Nephron progenitor cell (in vitro differentiated cells): ENCODE data around the gene SCD5.

ENCODE experiments used
- DNase-seq: peaks from one replicate; pipeline ENCODE4 v3.0.0; 2021
- H3K27ac Mint-ChIP-seq: 2 replicates; pipeline ENCODE4 v1.8.0; 2021; ENCODE audit warnings: mild to moderate bottlenecking, moderate library complexity, mixed read lengths
- H3K27me3 Mint-ChIP-seq: 2 replicates; pipeline ENCODE4 v1.8.0; 2021; ENCODE audit warnings: mild to moderate bottlenecking, low read depth, mixed read lengths; ENCODE audit not compliant: poor library complexity
- H3K36me3 Mint-ChIP-seq: 2 replicates; pipeline ENCODE4 v1.8.0; 2021; ENCODE audit warnings: low read depth, mixed read lengths
- H3K4me1 Mint-ChIP-seq: 2 replicates; pipeline ENCODE4 v1.8.0; 2021; ENCODE audit warnings: mixed read lengths
- H3K4me3 Mint-ChIP-seq: 2 replicates; pipeline ENCODE4 v1.8.0; 2021; ENCODE audit warnings: mild to moderate bottlenecking, moderate library complexity, mixed read lengths
- H3K9me3 Mint-ChIP-seq: 2 replicates; pipeline ENCODE4 v1.8.0; 2021; ENCODE audit warnings: mild to moderate bottlenecking, moderate library complexity, mixed read lengths
- CTCF ChIP-seq: fragments of 200-600 bp; sonication (generic); IDR thresholded peaks from 2 replicates; pipeline ENCODE4 v1.5.0; 2021; ENCODE audit warnings: antibody characterized with exemption

The SCD5 gene

GRCh38 chr4:82583897-82584587 lies 214.6 kb downstream of the SCD5 start:
- peaks cover 25% of the 10 kb centered on the region for H3K4me1 Mint-ChIP-seq
- TF ChIP-seq CTCF, result no peak
- no peak overlapping the region for H3K4me3 Mint-ChIP-seq
- H3K36me3 Mint-ChIP-seq, result no peaks in the 10 kb centered on the region
- no peak overlapping the region for H3K27ac Mint-ChIP-seq
- no peak for DNase-seq
- no peaks in the 10 kb centered on the region for H3K9me3 Mint-ChIP-seq
- peaks cover 5% of the 10 kb centered on the region for H3K27me3 Mint-ChIP-seq

GRCh38 chr4:82579932-82580331 lies 218.7 kb downstream of the SCD5 start:
- no peak for TF ChIP-seq CTCF
- H3K4me1 Mint-ChIP-seq, result peaks cover 1% of the 10 kb centered on the region
- H3K9me3 Mint-ChIP-seq, result no peaks in the 10 kb centered on the region
- H3K4me3 Mint-ChIP-seq, result no peak overlapping the region
- H3K27me3 Mint-ChIP-seq, result no peaks in the 10 kb centered on the region
- H3K36me3 Mint-ChIP-seq, result no peaks in the 10 kb centered on the region
- DNase-seq, result no peak
- H3K27ac Mint-ChIP-seq, result no peak overlapping the region
